ENCODE results near the gene TBC1D22B.

TBC1D22B gene

GRCh38 chr6:37237789-37238188 is 19.8 kb upstream of the TBC1D22B start:
- TF ChIP-seq ZNF155 (tag by site-specific recombination; IDR thresholded peaks at IDR 0.05) (no peak), BCL6B (tag by site-specific recombination; IDR thresholded peaks at IDR 0.05) (no peak)
- H3K9me3 ChIP-seq (ENCODE audit: control insufficient read depth, insufficient read depth, low read depth, low read length) = no peaks in the 10 kb centered on the region
- peaks cover 3% of the 10 kb centered on the region; the same call in 1 of the 2 replicates for H3K4me1 ChIP-seq (ENCODE audit: control insufficient read depth, insufficient read depth, low read length)
- no peaks in the 10 kb centered on the region for H3K36me3 ChIP-seq (ENCODE audit: control insufficient read depth in 2 of 2, insufficient read depth in 1 of 2, low read length in 2 of 2)
- H3K4me3 ChIP-seq (ENCODE audit: low read depth, low read length) = no peak overlapping the region
- ChIA-PET POLR2A (no interaction called here), CTCF (interaction anchor here (1.4 to 1.8 kb wide), 2 partner anchors 77 to 216 kb away, joined by 5 to 7 read pairs; no protein-coding TSS in a partner anchor)
- no peak overlapping the region for H3K27ac ChIP-seq (ENCODE audit: extremely low read depth, low read depth, low read length)

GRCh38 chr6:37238381-37238780 is 19.2 kb upstream of the TBC1D22B start:
- H3K4me3 ChIP-seq (ENCODE audit: low read depth, low read length) = no peak overlapping the region
- no peaks in the 10 kb centered on the region for H3K36me3 ChIP-seq (ENCODE audit: control insufficient read depth in 2 of 2, insufficient read depth in 1 of 2, low read length in 2 of 2)
- TF ChIP-seq PRDM1 (tag by site-specific recombination; IDR thresholded peaks at IDR 0.05) (no peak), ZNF211 (tag by site-specific recombination; IDR thresholded peaks at IDR 0.05; ENCODE audit: low read depth) (no peak), ZNF175 (tag by site-specific recombination; IDR thresholded peaks at IDR 0.05) (no peak), ZNF19 (tag by site-specific recombination; IDR thresholded peaks at IDR 0.05; ENCODE audit: low read depth) (no peak), ZSCAN16 (tag by site-specific recombination; IDR thresholded peaks at IDR 0.05) (no peak), ZNF529 (tag by site-specific recombination; IDR thresholded peaks at IDR 0.05; ENCODE audit: insufficient replicate concordance) (no peak), ZBTB8A (tag by site-specific recombination; IDR thresholded peaks at IDR 0.05) (no peak), ZNF645 (tag by site-specific recombination; IDR thresholded peaks at IDR 0.05) (no peak), ZNF530 (tag by site-specific recombination; IDR thresholded peaks at IDR 0.05; ENCODE audit: low read depth) (no peak), TSHZ1 (tag by site-specific recombination; IDR thresholded peaks at IDR 0.05; ENCODE audit: borderline replicate concordance) (no peak), ZNF16 (tag by site-specific recombination; IDR thresholded peaks at IDR 0.05; ENCODE audit: low read depth) (no peak), ZNF514 (tag by site-specific recombination; IDR thresholded peaks at IDR 0.05) (no peak), ZSCAN4 (tag by site-specific recombination; IDR thresholded peaks at IDR 0.05) (no peak), GLIS1 (tag by site-specific recombination; IDR thresholded peaks at IDR 0.05) (no peak), ZBTB20 (tag by site-specific recombination; IDR thresholded peaks at IDR 0.05) (no peak), EGR2 (tag by site-specific recombination; IDR thresholded peaks at IDR 0.05; ENCODE audit: low read depth) (no peak)
- H3K4me1 ChIP-seq (ENCODE audit: control insufficient read depth, insufficient read depth, low read length) = peaks cover 3% of the 10 kb centered on the region; the same call in 1 of the 2 replicates
- H3K9me3 ChIP-seq (ENCODE audit: control insufficient read depth, insufficient read depth, low read depth, low read length) = no peaks in the 10 kb centered on the region
- ChIA-PET POLR2A (no interaction called here), CTCF (interaction anchor here (1.4 to 1.8 kb wide), 2 partner anchors 76 to 217 kb away, joined by 5 to 7 read pairs; no protein-coding TSS in a partner anchor)
- no peak overlapping the region for H3K27ac ChIP-seq (ENCODE audit: extremely low read depth, low read depth, low read length)

All from HEK293 (cell line).